Thyroid gland (tissue), 4 donors: ENCODE measurements around the gene ANAPC1.
"Not testable (repeated sequence)": the region's sequence is repeated elsewhere in the genome, so short reads cannot be mapped to it uniquely, and the experiment has no call there.

Source experiments
- CTCF ChIP-seq, 6 experiments: fragments of 200-600 bp in 3 of 6; fragments of 450-650 bp in 3 of 6; sonication (generic) in 3 of 6; IDR thresholded peaks; one replicate each; pipeline ENCODE4 v1.5.1; 2016 to 2019; ENCODE audit warnings: antibody characterized with exemption in 6 of 6, mild to moderate bottlenecking in 2 of 6, inconsistent platforms in 1 of 6, moderate library complexity in 1 of 6
- POLR2A ChIP-seq, 2 donors: fragments of 450-650 bp; IDR thresholded peaks; one replicate each; pipeline ENCODE4 v1.6.1; 2017; ENCODE audit warnings: antibody characterized with exemption in 2 of 2, mild to moderate bottlenecking in 2 of 2, moderate library complexity in 1 of 2

GRCh38 chr2:111729812-111730458 is 154.1 kb downstream of the ANAPC1 start:
- TF ChIP-seq CTCF, POLR2A (IDR thresholded peaks at IDR 0.05): not testable (repeated sequence)
